A549 treated with GW870086 at 1 μM for 4 hours (cell line): Measurements from ENCODE around the gene PLEKHO1. TPM values are rescaled to one million over a fixed set of nuclear protein-coding genes. Genes with fewer than 3 reads are reported as not detected.

Source experiments
- total RNA-seq: library from RNA; stranded (reverse); fragments of 200-300 nt; extraction: Qiagen RNA extraction; gene quantifications from 5 replicates; pipeline ENCODE4 v1.2.3, GENCODE V29; 2022; ENCODE audit warnings: low read depth

The PLEKHO1 gene, protein sequence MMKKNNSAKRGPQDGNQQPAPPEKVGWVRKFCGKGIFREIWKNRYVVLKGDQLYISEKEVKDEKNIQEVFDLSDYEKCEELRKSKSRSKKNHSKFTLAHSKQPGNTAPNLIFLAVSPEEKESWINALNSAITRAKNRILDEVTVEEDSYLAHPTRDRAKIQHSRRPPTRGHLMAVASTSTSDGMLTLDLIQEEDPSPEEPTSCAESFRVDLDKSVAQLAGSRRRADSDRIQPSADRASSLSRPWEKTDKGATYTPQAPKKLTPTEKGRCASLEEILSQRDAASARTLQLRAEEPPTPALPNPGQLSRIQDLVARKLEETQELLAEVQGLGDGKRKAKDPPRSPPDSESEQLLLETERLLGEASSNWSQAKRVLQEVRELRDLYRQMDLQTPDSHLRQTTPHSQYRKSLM
- total RNA-seq: 6.3 to 7.8 TPM (median 6.8 TPM) in 5 replicates

DNA sequence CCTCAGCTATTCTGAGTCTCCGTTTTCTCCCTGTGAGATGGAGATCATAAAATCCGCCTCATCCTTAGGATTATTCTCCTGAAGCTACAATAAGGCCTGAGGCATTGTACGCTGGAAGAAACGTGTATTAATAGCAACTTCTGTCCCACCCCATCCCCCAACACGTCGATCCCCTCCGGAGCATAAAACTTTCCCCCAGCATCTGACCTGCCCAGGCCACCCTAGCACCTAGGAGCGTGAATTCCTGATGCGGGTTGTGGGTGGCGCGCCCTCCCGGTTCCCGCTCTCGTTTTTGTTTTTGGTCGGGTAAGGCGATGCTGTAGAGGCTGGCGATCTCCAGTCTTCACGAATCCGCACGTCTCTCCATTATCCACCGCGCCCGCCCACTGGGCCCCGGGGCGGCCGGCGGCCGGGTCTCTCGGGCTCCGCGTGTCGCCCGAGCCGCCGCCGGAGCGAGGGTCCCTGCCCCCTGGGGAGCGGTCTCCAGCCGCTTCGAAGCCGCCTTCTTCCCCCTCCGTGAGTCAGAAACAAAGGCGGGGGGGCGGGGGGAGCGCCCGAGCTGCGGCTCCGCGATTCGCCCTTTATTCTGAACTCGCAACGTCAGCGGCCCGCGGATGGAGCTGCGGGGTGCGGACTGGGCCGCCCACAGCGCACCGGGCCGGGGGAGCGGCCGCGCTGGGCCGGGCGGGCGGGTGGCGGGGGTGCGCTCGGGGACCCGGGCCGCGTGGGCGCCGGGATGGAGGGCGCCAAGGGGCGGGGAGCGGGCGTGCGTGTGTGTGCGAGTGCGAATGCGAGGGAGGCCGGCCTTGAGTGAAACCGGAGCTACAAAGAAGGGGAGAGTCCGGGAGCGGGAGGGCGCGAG, at the start of gene PLEKHO1:
PLEKHO1 (plus strand) TSS at position 646 of the 862 bp plus-strand sequence. CDS start 342 bp downstream, outside the sequence.

Other genes starting within 250 kb of the PLEKHO1 start
- gene SV2A, start 232.1 kb upstream of the PLEKHO1 start, total RNA-seq: 0.08 to 0.12 TPM (median 0.10 TPM) in 5 replicates
- 119 to 144 TPM (median 123 TPM) in 5 replicates for gene SF3B4, start 222.1 kb upstream of the PLEKHO1 start, total RNA-seq
- gene MTMR11, start 213.0 kb upstream of the PLEKHO1 start, total RNA-seq: 5.1 to 8.3 TPM (median 7.0 TPM) in 5 replicates
- 8.3 to 12.6 TPM (median 12.3 TPM) in 5 replicates for gene OTUD7B, start 139.2 kb upstream of the PLEKHO1 start, total RNA-seq
- 15.8 to 17.3 TPM (median 15.9 TPM) in 5 replicates for gene VPS45, start 82.1 kb upstream of the PLEKHO1 start, total RNA-seq
- gene ANP32E, start 86.2 kb downstream of the PLEKHO1 start, total RNA-seq: 34.2 to 51.0 TPM (median 41.1 TPM) in 5 replicates
- gene CA14, start 107.9 kb downstream of the PLEKHO1 start, total RNA-seq: not detected in 5 replicates
- gene APH1A, start 119.1 kb downstream of the PLEKHO1 start, total RNA-seq: 124 to 143 TPM (median 139 TPM) in 5 replicates
- gene C1orf54, start 122.9 kb downstream of the PLEKHO1 start, total RNA-seq: 0.31 to 0.38 TPM (median 0.34 TPM) in 4 of 5 replicates, not detected in the other
- 0.97 to 2.4 TPM (median 1.3 TPM) in 5 replicates for gene CIART, start 132.6 kb downstream of the PLEKHO1 start, total RNA-seq
- gene MRPS21, start 143.9 kb downstream of the PLEKHO1 start, total RNA-seq: 82.1 to 87.8 TPM (median 84.2 TPM) in 5 replicates
- gene PRPF3, start 171.6 kb downstream of the PLEKHO1 start, total RNA-seq: 51.5 to 56.0 TPM (median 52.2 TPM) in 5 replicates
- gene RPRD2, start 214.2 kb downstream of the PLEKHO1 start, total RNA-seq: 12.5 to 15.2 TPM (median 14.3 TPM) in 5 replicates